ENCODE data around the gene GLUD2. TPM values are rescaled to one million over a fixed set of nuclear protein-coding genes. Genes with fewer than 3 reads are reported as not detected.
A peak's percentile ranks its signal among the peaks of the same experiment; 100 is the strongest.
"Not testable (repeated sequence)": the region's sequence is repeated elsewhere in the genome, so short reads cannot be mapped to it uniquely, and the experiment has no call there.

Gene GLUD2
- total RNA-seq: under 1 TPM; 0.57 to 0.62 TPM

GRCh38 chrX:121047441-121048419 is at the start of gene GLUD2:
GLUD2 (plus strand) TSS chrX:121047610; CDS start chrX:121047685, 75 bp downstream.
- H3K27ac Mint-ChIP-seq; H3K4me1 Mint-ChIP-seq (ENCODE audit: low read depth); CTCF ChIA-PET; H3K4me3 Mint-ChIP-seq; H3K9me3 Mint-ChIP-seq; H3K36me3 Mint-ChIP-seq (ENCODE audit: low read depth); intact Hi-C loops (cut with micrococcal nuclease): not testable (repeated sequence)
- DNase-seq: peak; percentile 12
- H3K27me3 Mint-ChIP-seq (ENCODE audit: low read depth): peaks cover 20% of the 10 kb centered on the region

GRCh38 chrX:120999413-120999812 is 48.0 kb upstream of the GLUD2 start:
- H3K36me3 Mint-ChIP-seq (ENCODE audit: low read depth): no peaks in the 10 kb centered on the region
- DNase-seq: no peak
- no peak overlapping the region for H3K27ac Mint-ChIP-seq
- no peaks in the 10 kb centered on the region for H3K4me1 Mint-ChIP-seq (ENCODE audit: low read depth)
- no peak overlapping the region for H3K4me3 Mint-ChIP-seq
- intact Hi-C loops (cut with micrococcal nuclease): no loop called here
- no peaks in the 10 kb centered on the region for H3K9me3 Mint-ChIP-seq
- H3K27me3 Mint-ChIP-seq (ENCODE audit: low read depth): no peaks in the 10 kb centered on the region
- CTCF ChIA-PET: no interaction called here

DNA sequence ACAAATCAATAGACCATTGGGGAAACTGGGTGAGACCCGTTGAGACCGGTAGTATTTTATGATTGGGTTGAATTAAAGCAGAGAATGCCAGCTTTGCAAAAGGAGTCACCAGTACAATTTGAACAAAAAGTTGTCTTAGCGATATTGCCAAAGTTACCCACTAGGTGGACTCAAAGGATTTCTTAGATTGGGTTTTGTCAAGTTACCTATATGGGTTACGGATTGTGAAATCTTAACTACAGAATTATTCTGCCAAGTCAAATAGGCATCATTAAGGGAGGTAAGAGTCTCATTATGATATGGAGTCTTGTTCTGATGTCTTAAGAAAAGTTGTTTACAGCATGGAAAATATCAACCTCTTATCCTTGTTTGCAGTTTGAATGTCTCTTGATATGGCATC is 46.8 kb upstream of the GLUD2 start:
- Mint-ChIP-seq H3K9me3 (no peaks in the 10 kb centered on the region), H3K36me3 (ENCODE audit: low read depth) (no peaks in the 10 kb centered on the region), H3K4me1 (ENCODE audit: low read depth) (no peaks in the 10 kb centered on the region), H3K4me3 (no peak overlapping the region), H3K27me3 (ENCODE audit: low read depth) (no peaks in the 10 kb centered on the region), H3K27ac (no peak overlapping the region)
- CTCF ChIA-PET: interaction anchor here (1.2 kb wide), 1 partner anchor 10 kb away, joined by 3 read pairs; no protein-coding TSS in a partner anchor
- intact Hi-C loops (cut with micrococcal nuclease): no loop called here
- DNase-seq: no peak

DNA sequence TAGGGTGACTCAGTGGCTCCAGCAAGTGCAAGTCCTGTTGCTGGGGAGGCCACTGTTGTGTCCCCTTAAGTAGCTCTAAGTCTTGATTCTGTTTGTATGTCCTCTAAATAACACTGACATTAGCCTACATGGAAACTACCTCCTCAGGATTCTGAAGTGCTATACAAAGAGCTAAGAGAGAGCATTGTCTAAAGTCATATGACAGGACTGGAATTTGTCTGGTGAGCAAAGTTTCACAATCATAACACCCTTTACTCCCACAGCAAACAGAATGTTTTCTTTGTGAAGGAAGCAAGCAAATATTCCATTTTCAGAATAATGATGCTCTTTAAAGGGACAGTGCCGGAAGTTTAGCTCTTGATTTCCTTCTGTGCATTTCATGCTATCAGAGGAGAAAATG is 38.5 kb upstream of the GLUD2 start:
- Mint-ChIP-seq H3K27me3 (ENCODE audit: low read depth) (no peaks in the 10 kb centered on the region), H3K9me3 (peaks cover 2% of the 10 kb centered on the region), H3K4me3 (no peak overlapping the region), H3K36me3 (ENCODE audit: low read depth) (no peaks in the 10 kb centered on the region), H3K4me1 (ENCODE audit: low read depth) (no peaks in the 10 kb centered on the region), H3K27ac (no peak overlapping the region)
- CTCF ChIA-PET: no interaction called here
- DNase-seq: no peak
- intact Hi-C loops (cut with micrococcal nuclease): no loop called here

DNA sequence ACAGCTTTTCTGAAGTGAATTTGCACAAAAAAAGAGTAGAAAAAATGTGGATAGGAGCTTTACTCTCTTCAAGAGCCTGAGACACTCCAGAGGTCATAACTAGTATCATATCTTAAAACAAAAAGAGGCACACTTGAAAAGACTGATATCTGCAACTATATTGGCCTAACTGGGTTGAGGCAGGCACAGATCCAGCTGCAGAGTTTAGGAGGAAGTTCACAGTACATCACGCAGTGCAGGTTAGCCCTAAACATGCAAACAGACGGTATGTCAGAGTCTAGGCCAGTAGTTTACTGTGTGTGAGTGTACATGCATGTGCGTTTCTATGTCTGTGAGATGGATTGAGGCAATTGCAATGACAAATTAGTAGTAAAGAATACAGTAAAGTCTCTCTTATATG is 37.6 kb upstream of the GLUD2 start:
- H3K4me1 Mint-ChIP-seq (ENCODE audit: low read depth): no peaks in the 10 kb centered on the region
- CTCF ChIA-PET: interaction anchor here (0.6 kb wide), 1 partner anchor 206 kb away, joined by 4 read pairs; no protein-coding TSS in a partner anchor
- H3K9me3 Mint-ChIP-seq: peaks cover 2% of the 10 kb centered on the region
- intact Hi-C loops (cut with micrococcal nuclease): no loop called here
- no peaks in the 10 kb centered on the region for H3K36me3 Mint-ChIP-seq (ENCODE audit: low read depth)
- no peaks in the 10 kb centered on the region for H3K27me3 Mint-ChIP-seq (ENCODE audit: low read depth)
- H3K4me3 Mint-ChIP-seq: no peak overlapping the region
- no peak overlapping the region for H3K27ac Mint-ChIP-seq
- DNase-seq: no peak

DNA sequence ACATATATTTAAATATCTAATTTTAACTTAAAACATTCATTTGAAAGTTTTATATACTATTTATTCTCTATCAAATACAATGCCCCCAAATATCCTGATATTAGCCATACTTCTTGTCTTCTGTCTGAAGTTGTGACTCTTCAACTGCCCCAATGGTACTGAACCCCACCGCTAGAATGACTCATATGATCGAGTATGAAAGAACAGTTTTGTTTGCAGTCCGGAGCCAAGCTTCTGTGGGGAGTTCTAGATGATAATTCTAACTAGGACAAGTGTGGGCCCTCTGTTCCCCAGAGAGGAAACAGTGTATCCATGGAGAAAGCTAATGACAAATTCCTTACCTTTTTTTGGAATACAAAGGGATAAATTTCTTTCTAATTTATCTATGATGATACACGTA is 37.2 kb upstream of the GLUD2 start:
- no peak overlapping the region for H3K4me3 Mint-ChIP-seq

GRCh38 chrX:121011254-121011653 is 36.2 kb upstream of the GLUD2 start:
- CTCF ChIA-PET: no interaction called here
- Mint-ChIP-seq H3K36me3 (ENCODE audit: low read depth) (no peaks in the 10 kb centered on the region), H3K27me3 (ENCODE audit: low read depth) (no peaks in the 10 kb centered on the region), H3K4me3 (no peak overlapping the region), H3K9me3 (peaks cover 3% of the 10 kb centered on the region), H3K27ac (no peak overlapping the region), H3K4me1 (ENCODE audit: low read depth) (no peaks in the 10 kb centered on the region)
- intact Hi-C loops (cut with micrococcal nuclease): no loop called here
- no peak for DNase-seq

More for the DNA sequence above, 37.2 kb upstream of the GLUD2 start:
- no peaks in the 10 kb centered on the region for H3K27me3 Mint-ChIP-seq (ENCODE audit: low read depth)
- H3K4me1 Mint-ChIP-seq (ENCODE audit: low read depth): no peaks in the 10 kb centered on the region
- CTCF ChIA-PET: interaction anchor here (0.6 kb wide), 1 partner anchor 206 kb away, joined by 4 read pairs; no protein-coding TSS in a partner anchor
- H3K36me3 Mint-ChIP-seq (ENCODE audit: low read depth): no peaks in the 10 kb centered on the region
- DNase-seq: no peak
- H3K9me3 Mint-ChIP-seq: peaks cover 5% of the 10 kb centered on the region
- intact Hi-C loops (cut with micrococcal nuclease): no loop called here
- no peak overlapping the region for H3K27ac Mint-ChIP-seq

GRCh38 chrX:121013897-121014455 is 33.4 kb upstream of the GLUD2 start:
- Mint-ChIP-seq H3K27me3 (ENCODE audit: low read depth) (no peaks in the 10 kb centered on the region), H3K36me3 (ENCODE audit: low read depth) (no peaks in the 10 kb centered on the region), H3K4me3 (no peak overlapping the region), H3K4me1 (ENCODE audit: low read depth) (no peaks in the 10 kb centered on the region), H3K9me3 (peaks cover 3% of the 10 kb centered on the region), H3K27ac (no peak overlapping the region)
- CTCF ChIA-PET: no interaction called here
- DNase-seq: no peak
- intact Hi-C loops (cut with micrococcal nuclease): no loop called here

- H3K4me1 Mint-ChIP-seq (ENCODE audit: low read depth): no peaks in the 10 kb centered on the region
- CTCF ChIA-PET: no interaction called here
- no peak overlapping the region for H3K4me3 Mint-ChIP-seq
- peaks cover 3% of the 10 kb centered on the region for H3K9me3 Mint-ChIP-seq
- no peaks in the 10 kb centered on the region for H3K36me3 Mint-ChIP-seq (ENCODE audit: low read depth)
- H3K27ac Mint-ChIP-seq: no peak overlapping the region
- DNase-seq: no peak
- H3K27me3 Mint-ChIP-seq (ENCODE audit: low read depth): no peaks in the 10 kb centered on the region
- intact Hi-C loops (cut with micrococcal nuclease): no loop called here
Observed at GRCh38 chrX:121014826-121015225, 32.6 kb upstream of the GLUD2 start.

DNA sequence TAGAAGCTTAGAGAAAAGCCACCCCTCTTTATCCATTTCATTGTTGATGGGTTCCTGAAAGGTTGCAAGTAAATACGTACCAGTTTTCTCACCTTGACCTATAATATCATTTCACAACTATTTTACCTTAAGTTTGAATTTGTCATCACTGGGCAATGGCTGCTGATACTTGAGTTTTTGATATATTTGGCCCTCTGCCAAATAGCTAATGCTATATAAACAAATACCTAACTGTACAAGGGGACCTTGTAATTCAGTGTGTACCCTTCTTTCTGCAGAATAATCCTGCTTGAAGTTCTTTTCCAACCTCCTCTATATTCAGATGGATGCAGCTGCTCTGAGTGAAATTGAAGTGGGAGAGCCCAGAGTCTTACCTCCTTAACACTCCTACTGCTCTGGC is 19.0 kb upstream of the GLUD2 start:
- CTCF ChIA-PET: no interaction called here
- Mint-ChIP-seq H3K4me3 (no peak overlapping the region), H3K4me1 (ENCODE audit: low read depth) (no peaks in the 10 kb centered on the region), H3K36me3 (ENCODE audit: low read depth) (no peaks in the 10 kb centered on the region), H3K9me3 (no peaks in the 10 kb centered on the region), H3K27ac (no peak overlapping the region), H3K27me3 (ENCODE audit: low read depth) (peaks cover 2% of the 10 kb centered on the region)
- intact Hi-C loops (cut with micrococcal nuclease): no loop called here
- no peak for DNase-seq

GRCh38 chrX:121030083-121030482 is 17.3 kb upstream of the GLUD2 start:
- H3K9me3 Mint-ChIP-seq: no peaks in the 10 kb centered on the region
- CTCF ChIA-PET: no interaction called here

DNA sequence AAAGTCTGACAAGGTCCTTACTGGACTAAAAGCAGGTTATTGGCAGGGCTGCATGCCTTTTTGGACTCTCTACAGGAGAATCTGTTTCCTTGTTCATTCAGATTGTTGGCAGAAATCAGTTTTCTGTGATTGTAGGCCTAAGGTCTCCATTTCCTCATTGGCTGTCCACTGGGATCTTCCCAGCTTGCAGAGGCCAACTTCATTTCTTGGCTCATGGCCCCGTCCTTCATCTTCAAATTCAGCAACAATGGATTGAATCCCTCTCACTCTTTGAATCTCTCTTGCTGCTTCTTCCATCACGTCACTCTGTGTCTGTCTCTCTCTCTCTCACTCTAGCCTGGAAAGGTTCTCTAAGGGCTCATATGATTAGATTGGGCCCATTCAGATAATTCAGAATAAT is 14.9 kb upstream of the GLUD2 start:
- CTCF ChIA-PET: interaction anchor here (0.7 kb wide), 1 partner anchor 838 kb away, joined by 3 read pairs; no protein-coding TSS in a partner anchor
- Mint-ChIP-seq H3K27me3 (ENCODE audit: low read depth) (peaks cover 2% of the 10 kb centered on the region), H3K4me1 (ENCODE audit: low read depth) (no peaks in the 10 kb centered on the region), H3K9me3 (no peaks in the 10 kb centered on the region), H3K36me3 (ENCODE audit: low read depth) (no peaks in the 10 kb centered on the region), H3K4me3 (no peak overlapping the region), H3K27ac (no peak overlapping the region)
- intact Hi-C loops (cut with micrococcal nuclease): no loop called here
- DNase-seq: no peak

More at GRCh38 chrX:121030083-121030482, 17.3 kb upstream of the GLUD2 start:
- Mint-ChIP-seq H3K27ac (no peak overlapping the region), H3K4me1 (ENCODE audit: low read depth) (no peaks in the 10 kb centered on the region), H3K27me3 (ENCODE audit: low read depth) (peaks cover 2% of the 10 kb centered on the region), H3K4me3 (no peak overlapping the region), H3K36me3 (ENCODE audit: low read depth) (no peaks in the 10 kb centered on the region)
- intact Hi-C loops (cut with micrococcal nuclease): no loop called here
- DNase-seq: no peak

DNA sequence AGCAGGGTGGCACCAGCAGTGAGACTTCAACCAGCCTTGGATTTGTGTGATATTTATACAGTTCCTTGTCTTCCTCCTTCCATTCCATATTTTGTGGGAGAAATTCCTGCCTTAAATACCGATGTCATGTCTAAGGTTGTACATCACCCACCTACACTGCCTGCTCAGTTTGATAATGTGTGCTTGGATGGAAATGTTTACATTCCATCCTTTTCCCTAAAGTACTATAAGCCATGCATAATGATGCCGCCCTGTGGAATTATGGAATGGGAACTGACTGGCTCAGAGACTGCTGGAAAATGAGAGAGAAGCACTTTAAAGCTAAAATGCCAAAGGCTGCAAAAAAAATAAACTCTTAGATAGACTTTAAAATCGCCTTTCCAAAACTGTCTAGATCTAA is 11.3 kb upstream of the GLUD2 start:
- intact Hi-C loops (cut with micrococcal nuclease): no loop called here
- CTCF ChIA-PET: no interaction called here
- peaks cover 4% of the 10 kb centered on the region for H3K27me3 Mint-ChIP-seq (ENCODE audit: low read depth)
- no peaks in the 10 kb centered on the region for H3K9me3 Mint-ChIP-seq
- H3K36me3 Mint-ChIP-seq (ENCODE audit: low read depth): no peaks in the 10 kb centered on the region
- no peak for DNase-seq
- no peaks in the 10 kb centered on the region for H3K4me1 Mint-ChIP-seq (ENCODE audit: low read depth)
- no peak overlapping the region for H3K4me3 Mint-ChIP-seq
- no peak overlapping the region for H3K27ac Mint-ChIP-seq
